ENCODE results near the gene FUT3.

FUT3 gene

GRCh38 chr19:5823579-5824281 is 27.5 kb downstream of the FUT3 start:
- FAIRE-seq, result no peak
- DNase-seq (ENCODE audit: insufficient read length, low spot score), result no peak
- TF ChIP-seq SPI1 (IDR thresholded peaks at IDR 0.05; ENCODE audit: low read depth, low read length), result no peak
- TF ChIP-seq POU2F2 (IDR thresholded peaks at IDR 0.05; ENCODE audit: low read depth, low read length), result no peak
- TF ChIP-seq POLR2A (IDR thresholded peaks at IDR 0.05; ENCODE audit: low read depth, low read length), result no peak
- no peak for TF ChIP-seq TAF1 (IDR thresholded peaks at IDR 0.05; ENCODE audit: low read depth, low read length)
- no peak for TF ChIP-seq PAX5 (IDR thresholded peaks at IDR 0.05; ENCODE audit: insufficient read depth, low read length, severe bottlenecking)
- TF ChIP-seq POLR2AphosphoS5 (IDR thresholded peaks at IDR 0.05; ENCODE audit: low read depth, low read length), result no peak

GRCh38 chr19:5822181-5822844 is 28.9 kb downstream of the FUT3 start:
- FAIRE-seq (no peak), DNase-seq (ENCODE audit: insufficient read length, low spot score) (no peak)
- TF ChIP-seq POLR2A (IDR thresholded peaks at IDR 0.05; ENCODE audit: low read depth, low read length), result no peak
- no peak for TF ChIP-seq SPI1 (IDR thresholded peaks at IDR 0.05; ENCODE audit: low read depth, low read length)
- no peak for TF ChIP-seq PAX5 (IDR thresholded peaks at IDR 0.05; ENCODE audit: insufficient read depth, low read length, severe bottlenecking)
- TF ChIP-seq POLR2AphosphoS5 (IDR thresholded peaks at IDR 0.05; ENCODE audit: low read depth, low read length), result no peak
- no peak for TF ChIP-seq POU2F2 (IDR thresholded peaks at IDR 0.05; ENCODE audit: low read depth, low read length)
- TF ChIP-seq TAF1 (IDR thresholded peaks at IDR 0.05; ENCODE audit: low read depth, low read length), result no peak

GRCh38 chr19:5821521-5822180 is 29.6 kb downstream of the FUT3 start:
- no peak for TF ChIP-seq POU2F2 (IDR thresholded peaks at IDR 0.05; ENCODE audit: low read depth, low read length)
- TF ChIP-seq POLR2AphosphoS5 (IDR thresholded peaks at IDR 0.05; ENCODE audit: low read depth, low read length), result no peak
- TF ChIP-seq PAX5 (IDR thresholded peaks at IDR 0.05; ENCODE audit: insufficient read depth, low read length, severe bottlenecking), result no peak
- no peak for TF ChIP-seq TAF1 (IDR thresholded peaks at IDR 0.05; ENCODE audit: low read depth, low read length)
- no peak for TF ChIP-seq SPI1 (IDR thresholded peaks at IDR 0.05; ENCODE audit: low read depth, low read length)
- no peak for TF ChIP-seq POLR2A (IDR thresholded peaks at IDR 0.05; ENCODE audit: low read depth, low read length)
- DNase-seq (ENCODE audit: insufficient read length, low spot score) (no peak), FAIRE-seq (no peak)

GRCh38 chr19:5820785-5821184 is 30.5 kb downstream of the FUT3 start:
- DNase-seq (ENCODE audit: insufficient read length, low spot score) (no peak), FAIRE-seq (no peak)
- no peak for TF ChIP-seq POU2F2 (IDR thresholded peaks at IDR 0.05; ENCODE audit: low read depth, low read length)
- no peak for TF ChIP-seq POLR2AphosphoS5 (IDR thresholded peaks at IDR 0.05; ENCODE audit: low read depth, low read length)
- no peak for TF ChIP-seq POLR2A (IDR thresholded peaks at IDR 0.05; ENCODE audit: low read depth, low read length)
- TF ChIP-seq TAF1 (IDR thresholded peaks at IDR 0.05; ENCODE audit: low read depth, low read length), result no peak
- no peak for TF ChIP-seq SPI1 (IDR thresholded peaks at IDR 0.05; ENCODE audit: low read depth, low read length)
- no peak for TF ChIP-seq PAX5 (IDR thresholded peaks at IDR 0.05; ENCODE audit: insufficient read depth, low read length, severe bottlenecking)

- DNase-seq (ENCODE audit: insufficient read length, low spot score), result no peak
- no peak for FAIRE-seq
- TF ChIP-seq SPI1 (IDR thresholded peaks at IDR 0.05; ENCODE audit: low read depth, low read length) (no peak), TAF1 (IDR thresholded peaks at IDR 0.05; ENCODE audit: low read depth, low read length) (no peak), POU2F2 (IDR thresholded peaks at IDR 0.05; ENCODE audit: low read depth, low read length) (no peak), POLR2A (IDR thresholded peaks at IDR 0.05; ENCODE audit: low read depth, low read length) (no peak), POLR2AphosphoS5 (IDR thresholded peaks at IDR 0.05; ENCODE audit: low read depth, low read length) (no peak), PAX5 (IDR thresholded peaks at IDR 0.05; ENCODE audit: insufficient read depth, low read length, severe bottlenecking) (no peak)
These were observed 32.7 kb downstream of the FUT3 start for GRCh38 chr19:5818594-5818993.

- TF ChIP-seq TAF1 (IDR thresholded peaks at IDR 0.05; ENCODE audit: low read depth, low read length) (no peak), POLR2AphosphoS5 (IDR thresholded peaks at IDR 0.05; ENCODE audit: low read depth, low read length) (no peak), POU2F2 (IDR thresholded peaks at IDR 0.05; ENCODE audit: low read depth, low read length) (no peak), SPI1 (IDR thresholded peaks at IDR 0.05; ENCODE audit: low read depth, low read length) (no peak), POLR2A (IDR thresholded peaks at IDR 0.05; ENCODE audit: low read depth, low read length) (no peak), PAX5 (IDR thresholded peaks at IDR 0.05; ENCODE audit: insufficient read depth, low read length, severe bottlenecking) (no peak)
- DNase-seq (ENCODE audit: insufficient read length, low spot score) (no peak), FAIRE-seq (no peak)
These were observed 34.0 kb downstream of the FUT3 start for GRCh38 chr19:5817218-5817617.

- no peak for FAIRE-seq
These were observed 36.4 kb downstream of the FUT3 start for GRCh38 chr19:5814852-5815246.

GRCh38 chr19:5814123-5814851 is 37.0 kb downstream of the FUT3 start:
- FAIRE-seq (no peak), DNase-seq (ENCODE audit: insufficient read length, low spot score) (no peak)
- no peak for TF ChIP-seq POLR2A (IDR thresholded peaks at IDR 0.05; ENCODE audit: low read depth, low read length)
- TF ChIP-seq POU2F2 (IDR thresholded peaks at IDR 0.05; ENCODE audit: low read depth, low read length), result no peak
- no peak for TF ChIP-seq POLR2AphosphoS5 (IDR thresholded peaks at IDR 0.05; ENCODE audit: low read depth, low read length)
- no peak for TF ChIP-seq PAX5 (IDR thresholded peaks at IDR 0.05; ENCODE audit: insufficient read depth, low read length, severe bottlenecking)
- TF ChIP-seq SPI1 (IDR thresholded peaks at IDR 0.05; ENCODE audit: low read depth, low read length), result no peak
- TF ChIP-seq TAF1 (IDR thresholded peaks at IDR 0.05; ENCODE audit: low read depth, low read length), result no peak

More at GRCh38 chr19:5814852-5815246, 36.4 kb downstream of the FUT3 start:
- DNase-seq (ENCODE audit: insufficient read length, low spot score), result no peak
- no peak for TF ChIP-seq TAF1 (IDR thresholded peaks at IDR 0.05; ENCODE audit: low read depth, low read length)
- TF ChIP-seq SPI1 (IDR thresholded peaks at IDR 0.05; ENCODE audit: low read depth, low read length), result no peak

GRCh38 chr19:5811117-5811516 is 40.1 kb downstream of the FUT3 start:
- DNase-seq (ENCODE audit: insufficient read length, low spot score) (no peak), FAIRE-seq (no peak)
- TF ChIP-seq POLR2A (IDR thresholded peaks at IDR 0.05; ENCODE audit: low read depth, low read length), result no peak
